H1 (cell line): ENCODE measurements around the gene PKD1L1. TPM values are rescaled to one million over a fixed set of nuclear protein-coding genes. Genes with fewer than 3 reads are reported as not detected.

Source experiments
- ATF2 ChIP-seq: IDR thresholded peaks from 2 replicates; pipeline ENCODE4 v1.6.1; 2012; ENCODE audit warnings: low read length, inconsistent platforms
- EZH2 ChIP-seq: fragments of 200-600 bp; sonication (generic); IDR thresholded peaks from 2 replicates; pipeline ENCODE4 v1.7.1; 2012; ENCODE audit warnings: low read depth, mild to moderate bottlenecking, moderate library complexity, low read length, inconsistent platforms; ENCODE audit not compliant: severe bottlenecking
- JUN ChIP-seq: IDR thresholded peaks from 2 replicates; pipeline ENCODE4 v1.6.1; 2011; ENCODE audit warnings: low read depth, mild to moderate bottlenecking, improper control_type of control experiment, low read length
- KDM4A ChIP-seq: IDR thresholded peaks from one replicate; pipeline ENCODE4 v1.7.1; 2012; ENCODE audit warnings: low read depth, mild to moderate bottlenecking, moderate library complexity, low read length, inconsistent platforms; ENCODE audit not compliant: severe bottlenecking
- MAFK ChIP-seq: IDR thresholded peaks from 2 replicates; pipeline ENCODE4 v1.6.1; 2012; ENCODE audit warnings: low read depth, mild to moderate bottlenecking, improper control_type of control experiment, low read length
- MAX ChIP-seq: IDR thresholded peaks from 2 replicates; pipeline ENCODE4 v1.6.1; 2012; ENCODE audit warnings: inconsistent platforms
- NANOG ChIP-seq: IDR thresholded peaks from 2 replicates; pipeline ENCODE4 v1.6.1; 2011; ENCODE audit warnings: low read length, low read depth, mild to moderate bottlenecking, inconsistent platforms; ENCODE audit not compliant: insufficient read depth, poor library complexity, severe bottlenecking
- ZNF274 ChIP-seq: IDR thresholded peaks from 2 replicates; pipeline ENCODE4 v1.7.0; 2012; ENCODE audit warnings: low read length, borderline replicate concordance; ENCODE audit errors: extremely low read depth
- polyA plus RNA-seq, 7 experiments: library from polyadenylated mRNA; depleted of rRNA in 3 of 7; stranded (reverse) in 5 of 7; unstranded in 2 of 7; fragments of >200 nt in 5 of 7; fragments of 200-250 nt in 2 of 7; gene quantifications; 1 replicate in 5 of 7; 2 replicates in 1 of 7; 4 replicates in 1 of 7; pipeline versions ENCODE4 v1.2.1 to v1.2.3, GENCODE V29; 2011 to 2013; ENCODE audit warnings: missing spikeins in 2 of 7, mixed read lengths in 2 of 7
- total RNA-seq: library from RNA; stranded (reverse); fragmentation: NEBNext Ultra II Directional; extraction: Animal tissue kit (Norgen Biotek cat#: 25700); gene quantifications from 2 replicates; pipeline ENCODE4 v1.2.1, GENCODE V29; 2021

The PKD1L1 gene
- total and polyA plus RNA-seq, 2 of the 8 experiments (the other 6 are each of a cell fraction or from before 2014, with no cell fraction given) = 0.22 to 0.35 TPM

GRCh38 chr7:47953822-47954221 is 5.6 kb upstream of the PKD1L1 start (continued):
- no peak for TF ChIP-seq ATF2
- TF ChIP-seq JUN = no peak
- no peak for TF ChIP-seq KDM4A
- TF ChIP-seq NANOG = no peak
- TF ChIP-seq ZNF274 = no peak
- TF ChIP-seq MAX = no peak
- TF ChIP-seq MAFK = no peak
- no peak for TF ChIP-seq EZH2
- TF ChIP-seq, all 59 proteins: peak for 0
